ENCODE results near the gene GNG13. TPM values are rescaled to one million over a fixed set of nuclear protein-coding genes. Genes with fewer than 3 reads are reported as not detected.

The GNG13 gene, protein sequence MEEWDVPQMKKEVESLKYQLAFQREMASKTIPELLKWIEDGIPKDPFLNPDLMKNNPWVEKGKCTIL
- not detected for total RNA-seq

DNA sequence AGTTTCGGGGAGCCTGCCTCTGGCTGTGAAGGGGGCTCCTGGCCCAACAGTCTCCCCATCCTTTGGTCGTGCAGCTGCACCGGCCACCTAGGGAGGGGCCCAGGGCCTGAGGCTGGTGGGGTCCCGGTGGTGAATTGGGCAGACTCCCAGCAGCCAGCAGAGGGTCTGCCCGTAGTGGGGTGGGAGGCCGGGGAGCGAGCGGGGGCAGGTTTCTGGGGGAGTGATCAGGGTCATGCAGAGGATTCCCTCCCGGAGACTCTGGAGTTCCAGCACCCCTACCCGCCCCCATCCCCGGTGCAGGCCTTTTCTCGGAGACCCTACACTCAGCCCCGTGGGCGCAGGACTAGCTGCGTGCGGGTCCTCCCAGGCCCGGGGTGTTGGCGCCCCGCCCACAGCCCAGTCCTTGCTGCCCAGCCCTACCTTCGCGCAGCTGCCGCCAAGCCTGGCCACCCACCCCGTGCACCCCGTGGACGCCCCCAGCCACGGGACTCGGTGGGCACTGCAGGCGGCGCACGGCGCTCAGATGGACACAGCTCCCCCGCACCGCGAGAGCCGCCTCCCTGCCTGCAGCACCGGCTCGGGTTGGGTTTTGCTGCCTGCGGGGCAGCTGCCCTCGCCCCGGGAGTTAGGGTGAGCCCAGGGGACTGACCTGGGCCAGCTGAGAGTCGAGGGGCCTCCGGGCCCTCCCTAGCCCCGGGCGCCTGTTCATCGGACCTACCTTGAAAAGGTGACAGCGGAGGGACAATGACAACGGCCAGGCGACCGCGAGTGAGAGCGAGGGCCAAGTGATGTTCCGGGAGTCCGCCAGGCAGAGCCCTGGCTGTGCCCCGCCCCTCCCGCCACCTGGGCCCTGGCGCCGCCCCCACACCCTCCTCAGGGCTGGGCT, at the start of gene GNG13:
GNG13 (minus strand) TSS at position 787 of the 886 bp plus-strand sequence. CDS start 1,657 bp downstream, outside the sequence.
- no peak for ATAC-seq
- H3K4me3 Mint-ChIP-seq, result no peak within 1 kb of the TSS
- H3K9me3 Mint-ChIP-seq, result no peaks in the 10 kb centered on the region
- intact Hi-C loops (cut with micrococcal nuclease), result no loop called here
- H3K27ac Mint-ChIP-seq, result no peak within 1 kb of the TSS
- POLR2A ChIA-PET, result interaction anchor here (0.6 kb wide), 1 partner anchor 15 kb away, joined by 3 read pairs; no protein-coding TSS in a partner anchor
- no peak for DNase-seq
- TF ChIP-seq, protein P1, sequence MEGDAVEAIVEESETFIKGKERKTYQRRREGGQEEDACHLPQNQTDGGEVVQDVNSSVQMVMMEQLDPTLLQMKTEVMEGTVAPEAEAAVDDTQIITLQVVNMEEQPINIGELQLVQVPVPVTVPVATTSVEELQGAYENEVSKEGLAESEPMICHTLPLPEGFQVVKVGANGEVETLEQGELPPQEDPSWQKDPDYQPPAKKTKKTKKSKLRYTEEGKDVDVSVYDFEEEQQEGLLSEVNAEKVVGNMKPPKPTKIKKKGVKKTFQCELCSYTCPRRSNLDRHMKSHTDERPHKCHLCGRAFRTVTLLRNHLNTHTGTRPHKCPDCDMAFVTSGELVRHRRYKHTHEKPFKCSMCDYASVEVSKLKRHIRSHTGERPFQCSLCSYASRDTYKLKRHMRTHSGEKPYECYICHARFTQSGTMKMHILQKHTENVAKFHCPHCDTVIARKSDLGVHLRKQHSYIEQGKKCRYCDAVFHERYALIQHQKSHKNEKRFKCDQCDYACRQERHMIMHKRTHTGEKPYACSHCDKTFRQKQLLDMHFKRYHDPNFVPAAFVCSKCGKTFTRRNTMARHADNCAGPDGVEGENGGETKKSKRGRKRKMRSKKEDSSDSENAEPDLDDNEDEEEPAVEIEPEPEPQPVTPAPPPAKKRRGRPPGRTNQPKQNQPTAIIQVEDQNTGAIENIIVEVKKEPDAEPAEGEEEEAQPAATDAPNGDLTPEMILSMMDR (IDR thresholded peaks at IDR 0.05), result no peak
- CTCF ChIA-PET, result no interaction called here
- peaks cover 2% of the 10 kb centered on the region for H3K4me1 Mint-ChIP-seq (ENCODE audit: low read depth)
- peaks cover 22% of the 10 kb centered on the region for H3K36me3 Mint-ChIP-seq (ENCODE audit: low read depth)
- peaks cover 3% of the 10 kb centered on the region for H3K27me3 Mint-ChIP-seq

DNA sequence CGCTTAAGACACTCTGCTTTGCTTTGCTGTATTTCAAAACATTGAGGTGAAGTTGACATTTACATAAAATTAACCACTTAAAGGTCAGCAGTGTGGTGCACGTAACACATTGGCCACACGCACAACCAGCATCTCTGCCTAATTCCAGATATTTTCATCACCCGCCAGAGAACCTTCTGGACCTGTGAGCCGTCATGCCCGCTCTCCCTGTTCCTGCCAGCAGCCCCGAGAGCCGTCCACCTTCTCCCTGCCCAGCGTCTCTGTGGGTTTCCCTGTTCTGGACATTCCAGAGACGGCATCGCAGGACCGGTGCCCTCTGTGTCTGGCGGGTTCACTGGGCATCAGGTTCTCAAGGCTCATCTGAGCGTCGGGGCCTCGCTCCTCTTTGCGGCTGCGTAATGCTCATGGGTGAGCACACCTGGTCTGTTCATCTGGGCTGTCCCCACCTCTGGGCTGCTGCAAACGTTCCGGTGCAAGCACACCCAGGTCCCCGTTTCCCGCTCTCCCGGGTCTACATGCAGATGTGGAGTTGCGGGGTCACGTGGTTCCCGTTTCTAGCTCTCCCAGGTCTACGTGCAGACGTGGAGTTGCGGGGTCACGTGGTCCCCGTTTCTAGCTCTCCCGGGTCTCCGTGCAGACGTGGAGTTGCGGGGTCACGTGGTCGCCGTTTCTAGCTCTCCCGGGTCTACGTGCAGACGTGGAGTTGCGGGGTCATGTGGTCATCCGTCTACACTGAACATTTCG, 48.1 kb upstream of the GNG13 start:
- Mint-ChIP-seq H3K27ac (no peak overlapping the region), H3K4me3 (no peak overlapping the region), H3K36me3 (ENCODE audit: low read depth) (no peaks in the 10 kb centered on the region), H3K27me3 (no peaks in the 10 kb centered on the region), H3K9me3 (no peaks in the 10 kb centered on the region), H3K4me1 (ENCODE audit: low read depth) (no peaks in the 10 kb centered on the region)
- ChIA-PET CTCF (interaction anchor here (1.0 kb wide), 1 partner anchor 29 kb away, joined by 3 read pairs; no protein-coding TSS in a partner anchor), POLR2A (interaction anchor here (0.6 kb wide), 1 partner anchor 12 kb away, joined by 3 read pairs; no protein-coding TSS in a partner anchor)
- ATAC-seq, result no peak
- intact Hi-C loops (cut with micrococcal nuclease), result no loop called here
- DNase-seq, result no peak
- TF ChIP-seq, protein P1 (IDR thresholded peaks at IDR 0.05), result no peak

DNA sequence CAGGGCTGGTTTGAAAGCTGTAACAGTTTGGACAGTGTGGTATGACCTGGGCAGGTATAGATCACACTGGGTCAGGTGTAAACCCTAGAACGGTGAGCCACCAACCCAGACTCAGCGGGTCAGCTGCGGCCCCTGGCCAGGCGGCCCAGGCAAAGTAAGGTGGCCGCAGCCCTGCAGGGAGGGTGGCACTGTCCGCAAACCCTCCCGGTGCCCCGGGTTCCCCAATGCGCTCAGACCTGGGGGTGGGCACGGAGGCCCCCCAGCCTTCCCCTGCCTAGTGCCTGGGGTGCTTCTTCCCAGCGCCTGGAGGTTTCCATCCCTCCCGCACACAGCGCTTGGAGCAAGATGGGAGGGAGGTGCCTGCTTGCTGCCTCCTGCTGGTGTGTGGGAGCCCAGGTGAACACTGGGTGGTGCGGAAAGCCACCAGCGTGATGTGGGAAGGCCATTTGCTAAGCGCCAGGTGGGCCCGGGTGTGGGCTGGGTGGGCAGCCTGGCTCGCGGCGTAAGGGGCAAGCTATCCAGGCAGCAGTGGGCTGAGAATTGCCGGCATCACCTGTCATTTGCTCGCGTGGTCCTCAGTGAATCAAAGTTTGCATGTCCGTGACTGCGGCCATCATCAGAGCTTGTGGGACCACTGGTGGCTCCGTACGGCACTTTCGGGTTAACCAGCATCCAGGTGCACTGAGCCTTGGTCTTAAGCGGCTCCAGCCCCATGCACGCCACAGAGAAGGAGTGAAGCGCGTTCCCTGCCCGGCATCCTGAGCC, 47.3 kb upstream of the GNG13 start:
- POLR2A ChIA-PET, result no interaction called here
- TF ChIP-seq, protein P1 (IDR thresholded peaks at IDR 0.05), result no peak
- no peak overlapping the region for H3K4me3 Mint-ChIP-seq
- no peak for DNase-seq
- intact Hi-C loops (cut with micrococcal nuclease), result no loop called here
- CTCF ChIA-PET, result no interaction called here
- no peak for ATAC-seq
- H3K4me1 Mint-ChIP-seq (ENCODE audit: low read depth), result no peaks in the 10 kb centered on the region
- no peaks in the 10 kb centered on the region for H3K27me3 Mint-ChIP-seq
- no peak overlapping the region for H3K27ac Mint-ChIP-seq
- H3K9me3 Mint-ChIP-seq, result no peaks in the 10 kb centered on the region
- no peaks in the 10 kb centered on the region for H3K36me3 Mint-ChIP-seq (ENCODE audit: low read depth)

DNA sequence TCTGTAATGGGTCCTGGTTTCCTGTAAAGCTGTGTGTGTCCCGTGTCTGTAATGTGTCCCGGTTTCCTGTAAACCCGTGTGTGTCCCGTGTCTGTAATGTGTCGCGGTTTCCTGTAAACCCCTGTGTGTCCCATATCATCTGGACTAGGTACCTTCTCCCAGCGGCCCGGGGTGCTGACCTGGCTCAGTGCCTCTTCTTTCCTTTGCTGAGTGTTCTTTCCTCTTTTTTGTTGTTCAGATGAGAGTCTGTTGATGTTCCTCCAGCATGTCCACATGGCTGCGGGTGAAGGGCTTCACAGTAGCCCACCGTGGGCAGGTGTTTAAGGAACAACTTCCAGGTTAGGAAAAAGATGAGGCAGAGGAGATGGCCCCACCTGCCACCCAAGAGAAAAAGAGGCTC, 46.6 kb upstream of the GNG13 start:
- Mint-ChIP-seq H3K9me3 (no peaks in the 10 kb centered on the region), H3K27me3 (no peaks in the 10 kb centered on the region), H3K4me1 (ENCODE audit: low read depth) (no peaks in the 10 kb centered on the region), H3K36me3 (ENCODE audit: low read depth) (no peaks in the 10 kb centered on the region), H3K27ac (no peak overlapping the region), H3K4me3 (no peak overlapping the region)
- intact Hi-C loops (cut with micrococcal nuclease), result no loop called here
- ChIA-PET CTCF (no interaction called here), POLR2A (no interaction called here)
- TF ChIP-seq, protein P1 (IDR thresholded peaks at IDR 0.05), result no peak
- ATAC-seq, result no peak
- no peak for DNase-seq
